Sigmoid colon (tissue), 4 donors: ENCODE measurements around the gene TOGARAM1.

Experiments
- EP300 ChIP-seq, 4 donors: sonication (generic); formaldehyde crosslinking; IDR thresholded peaks; one replicate each; pipeline ENCODE4 v1.6.1; 2017; ENCODE audit warnings: antibody characterized with exemption in 4 of 4
- POLR2A ChIP-seq, 2 donors: fragments of 450-650 bp; IDR thresholded peaks; one replicate each; pipeline ENCODE4 v1.6.1; 2016; ENCODE audit warnings: antibody characterized with exemption in 2 of 2, mild to moderate bottlenecking in 2 of 2, moderate library complexity in 2 of 2
- POLR2AphosphoS5 ChIP-seq, 4 donors: sonication (generic); formaldehyde crosslinking; IDR thresholded peaks; one replicate each; pipeline ENCODE4 v1.6.1; 2017; ENCODE audit warnings: antibody characterized with exemption in 4 of 4
- TF ChIP-seq, protein P1 (sequence below), 4 experiments: fragments of 450-650 bp in 3 of 4; fragments of 200-600 bp in 1 of 4; IDR thresholded peaks; one replicate each; pipeline ENCODE4 v1.5.1; 2016 to 2019; ENCODE audit warnings: antibody characterized with exemption in 4 of 4, mild to moderate bottlenecking in 3 of 4, moderate library complexity in 2 of 4

DNA sequence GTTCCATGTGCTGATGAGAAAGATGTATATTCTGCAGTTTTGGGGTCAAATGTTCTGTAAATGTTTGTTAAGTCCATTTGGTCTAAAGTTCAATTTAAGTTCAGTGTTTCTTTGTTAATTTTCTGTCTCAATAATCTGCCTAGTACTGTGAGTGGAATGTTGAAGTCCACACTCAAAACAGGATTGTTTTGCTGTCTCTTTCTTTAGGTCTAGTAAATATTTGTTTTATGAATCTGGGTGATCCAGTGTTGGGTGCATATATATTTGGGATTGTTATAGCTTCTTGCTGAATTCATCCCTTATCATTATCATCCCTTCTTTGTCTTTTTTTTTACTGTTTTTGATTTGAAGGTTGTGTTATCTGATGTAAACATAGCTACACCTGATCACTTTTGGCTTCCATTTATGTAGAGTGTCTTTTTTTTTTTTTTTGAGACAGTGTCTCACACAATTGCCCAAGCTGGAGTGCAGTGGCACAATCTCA, 95.9 kb downstream of the TOGARAM1 start:
- TF ChIP-seq, protein P1, sequence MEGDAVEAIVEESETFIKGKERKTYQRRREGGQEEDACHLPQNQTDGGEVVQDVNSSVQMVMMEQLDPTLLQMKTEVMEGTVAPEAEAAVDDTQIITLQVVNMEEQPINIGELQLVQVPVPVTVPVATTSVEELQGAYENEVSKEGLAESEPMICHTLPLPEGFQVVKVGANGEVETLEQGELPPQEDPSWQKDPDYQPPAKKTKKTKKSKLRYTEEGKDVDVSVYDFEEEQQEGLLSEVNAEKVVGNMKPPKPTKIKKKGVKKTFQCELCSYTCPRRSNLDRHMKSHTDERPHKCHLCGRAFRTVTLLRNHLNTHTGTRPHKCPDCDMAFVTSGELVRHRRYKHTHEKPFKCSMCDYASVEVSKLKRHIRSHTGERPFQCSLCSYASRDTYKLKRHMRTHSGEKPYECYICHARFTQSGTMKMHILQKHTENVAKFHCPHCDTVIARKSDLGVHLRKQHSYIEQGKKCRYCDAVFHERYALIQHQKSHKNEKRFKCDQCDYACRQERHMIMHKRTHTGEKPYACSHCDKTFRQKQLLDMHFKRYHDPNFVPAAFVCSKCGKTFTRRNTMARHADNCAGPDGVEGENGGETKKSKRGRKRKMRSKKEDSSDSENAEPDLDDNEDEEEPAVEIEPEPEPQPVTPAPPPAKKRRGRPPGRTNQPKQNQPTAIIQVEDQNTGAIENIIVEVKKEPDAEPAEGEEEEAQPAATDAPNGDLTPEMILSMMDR (IDR thresholded peaks at IDR 0.05) = no peak
- TF ChIP-seq POLR2AphosphoS5 (IDR thresholded peaks at IDR 0.05) = no peak
- no peak for TF ChIP-seq POLR2A (IDR thresholded peaks at IDR 0.05)
- TF ChIP-seq EP300 (IDR thresholded peaks at IDR 0.05) = no peak
